Liver (tissue), 9 donors: ENCODE measurements around the gene IGF2R. TPM values are rescaled to one million over a fixed set of nuclear protein-coding genes. Genes with fewer than 3 reads are reported as not detected.

Source experiments
- DNase-seq: peaks from one replicate; pipeline ENCODE4 v3.0.0-alpha.2; 2017; ENCODE audit warnings: low spot score
- H3K27ac ChIP-seq, 2 donors: one replicate each; pipeline ENCODE4 v1.7.0; 2013; ENCODE audit warnings: inconsistent platforms in 2 of 2, low read length in 2 of 2, control low read depth in 1 of 2, low read depth in 1 of 2, mild to moderate bottlenecking in 1 of 2
- H3K27me3 ChIP-seq, 4 donors: one replicate each; pipeline versions ENCODE4 v1.6.1 to v1.7.0; 2013; ENCODE audit warnings: low read length in 3 of 4, inconsistent platforms in 1 of 4, mild to moderate bottlenecking in 1 of 4, moderate library complexity in 1 of 4; ENCODE audit not compliant: control insufficient read depth in 4 of 4, insufficient read depth in 4 of 4
- H3K36me3 ChIP-seq, 4 donors: one replicate each; pipeline versions ENCODE4 v1.6.1 to v1.7.0; 2013; ENCODE audit warnings: low read length in 3 of 4, mild to moderate bottlenecking in 3 of 4, low read depth in 1 of 4, moderate library complexity in 1 of 4; ENCODE audit not compliant: control insufficient read depth in 4 of 4, insufficient read depth in 3 of 4
- H3K4me1 ChIP-seq, 4 donors: one replicate each; pipeline versions ENCODE4 v1.6.1 to v1.7.0; 2013; ENCODE audit warnings: low read length in 3 of 4, mild to moderate bottlenecking in 3 of 4, moderate library complexity in 1 of 4; ENCODE audit not compliant: control insufficient read depth in 4 of 4, insufficient read depth in 4 of 4
- H3K4me3 ChIP-seq, 3 donors: one replicate each; pipeline versions ENCODE4 v1.6.1 to v1.7.0; 2013; ENCODE audit warnings: low read length in 3 of 3, control low read depth in 1 of 3, low read depth in 1 of 3, mild to moderate bottlenecking in 1 of 3
- H3K9ac ChIP-seq, 2 donors: one replicate each; pipeline ENCODE4 v1.7.0; 2013; ENCODE audit warnings: low read length in 2 of 2, mild to moderate bottlenecking in 2 of 2, moderate library complexity in 2 of 2, control low read depth in 1 of 2, low read depth in 1 of 2
- H3K9me3 ChIP-seq, 4 donors: one replicate each; pipeline versions ENCODE4 v1.6.1 to v1.7.0; 2013; ENCODE audit warnings: low read length in 3 of 4; ENCODE audit not compliant: control insufficient read depth in 4 of 4
- ATF3 ChIP-seq: IDR thresholded peaks from 2 replicates; pipeline ENCODE4 v1.6.1; 2016; ENCODE audit warnings: antibody characterized with exemption
- EGR1 ChIP-seq, 2 donors: IDR thresholded peaks; 2 replicates each; pipeline ENCODE4 v1.6.1; 2016 to 2018; ENCODE audit warnings: antibody characterized with exemption in 2 of 2, low read depth in 2 of 2
- FOXA1 ChIP-seq: IDR thresholded peaks from 2 replicates; pipeline ENCODE4 v1.6.1; 2016; ENCODE audit warnings: antibody characterized with exemption
- FOXA2 ChIP-seq: IDR thresholded peaks from 2 replicates; pipeline ENCODE4 v1.6.1; 2016; ENCODE audit warnings: antibody characterized with exemption
- GABPA ChIP-seq, 2 donors: IDR thresholded peaks in 1 of 2; conservative IDR thresholded peaks in 1 of 2; 2 replicates each; pipeline ENCODE4 v1.6.1; 2016; ENCODE audit warnings: antibody characterized with exemption in 2 of 2, mild to moderate bottlenecking in 1 of 2, moderate library complexity in 1 of 2
- HNF4A ChIP-seq, 2 donors: conservative IDR thresholded peaks; 2 replicates each; pipeline ENCODE4 v1.6.1; 2016; ENCODE audit warnings: antibody characterized with exemption in 2 of 2, mild to moderate bottlenecking in 2 of 2
- HNF4G ChIP-seq: IDR thresholded peaks from 2 replicates; pipeline ENCODE4 v1.6.1; 2016; ENCODE audit warnings: antibody characterized with exemption
- JUND ChIP-seq, 2 donors: IDR thresholded peaks; 2 replicates each; pipeline ENCODE4 v1.6.1; 2016; ENCODE audit warnings: antibody characterized with exemption in 2 of 2
- MAX ChIP-seq: IDR thresholded peaks from 2 replicates; pipeline ENCODE4 v1.6.1; 2016; ENCODE audit warnings: antibody characterized with exemption
- NR2F2 ChIP-seq: IDR thresholded peaks from 2 replicates; pipeline ENCODE4 v1.6.1; 2016; ENCODE audit warnings: antibody characterized with exemption
- RAD21 ChIP-seq, 2 donors: IDR thresholded peaks; 2 replicates each; pipeline ENCODE4 v1.6.1; 2016; ENCODE audit warnings: antibody characterized with exemption in 2 of 2, mild to moderate bottlenecking in 2 of 2
- RXRA ChIP-seq, 2 donors: IDR thresholded peaks; 2 replicates each; pipeline ENCODE4 v1.6.1; 2017 to 2018; ENCODE audit warnings: antibody characterized with exemption in 2 of 2, mild to moderate bottlenecking in 1 of 2
- SP1 ChIP-seq: IDR thresholded peaks from 2 replicates; pipeline ENCODE4 v1.6.1; 2018; ENCODE audit warnings: antibody characterized with exemption, mild to moderate bottlenecking
- TAF1 ChIP-seq: conservative IDR thresholded peaks from 2 replicates; pipeline ENCODE4 v1.6.1; 2016; ENCODE audit warnings: antibody characterized with exemption, mild to moderate bottlenecking
- YY1 ChIP-seq: IDR thresholded peaks from 2 replicates; pipeline ENCODE4 v1.6.1; 2016; ENCODE audit warnings: antibody characterized with exemption, mild to moderate bottlenecking
- ZBTB33 ChIP-seq: IDR thresholded peaks from 2 replicates; pipeline ENCODE4 v1.6.1; 2016; ENCODE audit warnings: antibody characterized with exemption
- WGBS: extraction: QIAGEN DNeasy Blood & Tissue Kit; methylation state at CpG from one replicate; pipeline ENCODE4 v1.1.7; 2013; 5-methylcytosine and 5-hydroxymethylcytosine counted together
- polyA plus RNA-seq, 2 donors: library from polyadenylated mRNA; stranded (reverse) in 1 of 2; unstranded in 1 of 2; fragments of 200-250 nt in 1 of 2; fragments of >200 nt in 1 of 2; fragmentation: Nextera tagmentation in 1 of 2; extraction: Ambion mirVana in 1 of 2; gene quantifications; one replicate each; pipeline versions ENCODE4 v1.2.1 to v1.2.3, GENCODE V29; 2013 to 2015
- total RNA-seq, 2 donors: library from RNA; depleted of rRNA; stranded (reverse); fragments of >200 nt; gene quantifications; one replicate each; pipeline ENCODE4 v1.2.3, GENCODE V29; 2014
- TF ChIP-seq, protein P1 (sequence below): IDR thresholded peaks from 2 replicates; pipeline ENCODE4 v1.6.1; 2016; ENCODE audit warnings: antibody characterized with exemption, mild to moderate bottlenecking
- TF ChIP-seq, protein P2 (sequence below): fragments of 150-350 bp; IDR thresholded peaks from 2 replicates; pipeline ENCODE4 v1.5.1; 2017; ENCODE audit warnings: improper control_type of control experiment, low read depth, low read length; ENCODE audit not compliant: missing input control
- donor health status: healthy.
- donor health status: healthy.
- donor health status: healthy.
- donor health status: healthy.
- donor health status: healthy.

IGF2R gene
- total and polyA plus RNA-seq, 4 donors, result 16.6 to 84.9 (median 45.7) TPM

GRCh38 chr6:160079686-160080043, 110.8 kb downstream of the IGF2R start:
- Histone ChIP-seq H3K4me3 (no peak overlapping the region), H3K4me1 (peaks cover 6 to 29% (median 16%) of the 10 kb centered on the region in 4 donors), H3K27ac (peak overlapping the region; percentile 51 to 75), H3K9me3 (no peaks in the 10 kb centered on the region), H3K27me3 (no peaks in the 10 kb centered on the region), H3K36me3 (peaks cover 3 to 43% (median 31%) of the 10 kb centered on the region in 4 donors), H3K9ac (no peak overlapping the region)
- no peak for DNase-seq
- TF ChIP-seq HNF4G, result no peak
- TF ChIP-seq GABPA (IDR thresholded peaks at IDR 0.05 in 1 of 2, conservative IDR thresholded peaks at IDR 0.05 in 1 of 2), result no peak
- no peak for TF ChIP-seq MAX
- TF ChIP-seq ATF3, result no peak
- TF ChIP-seq RAD21 (IDR thresholded peaks at IDR 0.05), result peak; percentile 26 to 29
- peak in 1 of 2 donors; percentile 54 for TF ChIP-seq JUND (IDR thresholded peaks at IDR 0.05)
- TF ChIP-seq FOXA1, result peak; percentile 54
- TF ChIP-seq NR2F2, result no peak
- TF ChIP-seq FOXA2, result peak; percentile 85
- TF ChIP-seq TAF1, result no peak
- TF ChIP-seq, protein P1, sequence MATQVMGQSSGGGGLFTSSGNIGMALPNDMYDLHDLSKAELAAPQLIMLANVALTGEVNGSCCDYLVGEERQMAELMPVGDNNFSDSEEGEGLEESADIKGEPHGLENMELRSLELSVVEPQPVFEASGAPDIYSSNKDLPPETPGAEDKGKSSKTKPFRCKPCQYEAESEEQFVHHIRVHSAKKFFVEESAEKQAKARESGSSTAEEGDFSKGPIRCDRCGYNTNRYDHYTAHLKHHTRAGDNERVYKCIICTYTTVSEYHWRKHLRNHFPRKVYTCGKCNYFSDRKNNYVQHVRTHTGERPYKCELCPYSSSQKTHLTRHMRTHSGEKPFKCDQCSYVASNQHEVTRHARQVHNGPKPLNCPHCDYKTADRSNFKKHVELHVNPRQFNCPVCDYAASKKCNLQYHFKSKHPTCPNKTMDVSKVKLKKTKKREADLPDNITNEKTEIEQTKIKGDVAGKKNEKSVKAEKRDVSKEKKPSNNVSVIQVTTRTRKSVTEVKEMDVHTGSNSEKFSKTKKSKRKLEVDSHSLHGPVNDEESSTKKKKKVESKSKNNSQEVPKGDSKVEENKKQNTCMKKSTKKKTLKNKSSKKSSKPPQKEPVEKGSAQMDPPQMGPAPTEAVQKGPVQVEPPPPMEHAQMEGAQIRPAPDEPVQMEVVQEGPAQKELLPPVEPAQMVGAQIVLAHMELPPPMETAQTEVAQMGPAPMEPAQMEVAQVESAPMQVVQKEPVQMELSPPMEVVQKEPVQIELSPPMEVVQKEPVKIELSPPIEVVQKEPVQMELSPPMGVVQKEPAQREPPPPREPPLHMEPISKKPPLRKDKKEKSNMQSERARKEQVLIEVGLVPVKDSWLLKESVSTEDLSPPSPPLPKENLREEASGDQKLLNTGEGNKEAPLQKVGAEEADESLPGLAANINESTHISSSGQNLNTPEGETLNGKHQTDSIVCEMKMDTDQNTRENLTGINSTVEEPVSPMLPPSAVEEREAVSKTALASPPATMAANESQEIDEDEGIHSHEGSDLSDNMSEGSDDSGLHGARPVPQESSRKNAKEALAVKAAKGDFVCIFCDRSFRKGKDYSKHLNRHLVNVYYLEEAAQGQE, result peak; percentile 66
- TF ChIP-seq ZBTB33, result no peak
- TF ChIP-seq SP1, result peak; percentile 62
- peak; percentile 60 to 80 for TF ChIP-seq RXRA (IDR thresholded peaks at IDR 0.05)
- TF ChIP-seq EGR1 (IDR thresholded peaks at IDR 0.05; ENCODE audit: low read depth in 2 of 2), result no peak
- TF ChIP-seq, protein P2, sequence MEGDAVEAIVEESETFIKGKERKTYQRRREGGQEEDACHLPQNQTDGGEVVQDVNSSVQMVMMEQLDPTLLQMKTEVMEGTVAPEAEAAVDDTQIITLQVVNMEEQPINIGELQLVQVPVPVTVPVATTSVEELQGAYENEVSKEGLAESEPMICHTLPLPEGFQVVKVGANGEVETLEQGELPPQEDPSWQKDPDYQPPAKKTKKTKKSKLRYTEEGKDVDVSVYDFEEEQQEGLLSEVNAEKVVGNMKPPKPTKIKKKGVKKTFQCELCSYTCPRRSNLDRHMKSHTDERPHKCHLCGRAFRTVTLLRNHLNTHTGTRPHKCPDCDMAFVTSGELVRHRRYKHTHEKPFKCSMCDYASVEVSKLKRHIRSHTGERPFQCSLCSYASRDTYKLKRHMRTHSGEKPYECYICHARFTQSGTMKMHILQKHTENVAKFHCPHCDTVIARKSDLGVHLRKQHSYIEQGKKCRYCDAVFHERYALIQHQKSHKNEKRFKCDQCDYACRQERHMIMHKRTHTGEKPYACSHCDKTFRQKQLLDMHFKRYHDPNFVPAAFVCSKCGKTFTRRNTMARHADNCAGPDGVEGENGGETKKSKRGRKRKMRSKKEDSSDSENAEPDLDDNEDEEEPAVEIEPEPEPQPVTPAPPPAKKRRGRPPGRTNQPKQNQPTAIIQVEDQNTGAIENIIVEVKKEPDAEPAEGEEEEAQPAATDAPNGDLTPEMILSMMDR, result no peak
- peak; percentile 80 to 83 for TF ChIP-seq HNF4A (conservative IDR thresholded peaks at IDR 0.05)
- peak; percentile 46 for TF ChIP-seq YY1
- WGBS, result 38% methylated on average over 12 of the region's 12 CpGs
